HG03520 (cell line): ENCODE data around the gene DBX1.
"Not testable (repeated sequence)": the region's sequence is repeated elsewhere in the genome, so short reads cannot be mapped to it uniquely, and the experiment has no call there.

Source experiments
- ATAC-seq: cut with Tn5 transposase; IDR thresholded peaks from one replicate; pipeline ENCODE4 v1.9.1; 2021; ENCODE audit warnings: mild to moderate bottlenecking, moderate library complexity; ENCODE audit not compliant: unreplicated experiment

The DBX1 gene

DNA sequence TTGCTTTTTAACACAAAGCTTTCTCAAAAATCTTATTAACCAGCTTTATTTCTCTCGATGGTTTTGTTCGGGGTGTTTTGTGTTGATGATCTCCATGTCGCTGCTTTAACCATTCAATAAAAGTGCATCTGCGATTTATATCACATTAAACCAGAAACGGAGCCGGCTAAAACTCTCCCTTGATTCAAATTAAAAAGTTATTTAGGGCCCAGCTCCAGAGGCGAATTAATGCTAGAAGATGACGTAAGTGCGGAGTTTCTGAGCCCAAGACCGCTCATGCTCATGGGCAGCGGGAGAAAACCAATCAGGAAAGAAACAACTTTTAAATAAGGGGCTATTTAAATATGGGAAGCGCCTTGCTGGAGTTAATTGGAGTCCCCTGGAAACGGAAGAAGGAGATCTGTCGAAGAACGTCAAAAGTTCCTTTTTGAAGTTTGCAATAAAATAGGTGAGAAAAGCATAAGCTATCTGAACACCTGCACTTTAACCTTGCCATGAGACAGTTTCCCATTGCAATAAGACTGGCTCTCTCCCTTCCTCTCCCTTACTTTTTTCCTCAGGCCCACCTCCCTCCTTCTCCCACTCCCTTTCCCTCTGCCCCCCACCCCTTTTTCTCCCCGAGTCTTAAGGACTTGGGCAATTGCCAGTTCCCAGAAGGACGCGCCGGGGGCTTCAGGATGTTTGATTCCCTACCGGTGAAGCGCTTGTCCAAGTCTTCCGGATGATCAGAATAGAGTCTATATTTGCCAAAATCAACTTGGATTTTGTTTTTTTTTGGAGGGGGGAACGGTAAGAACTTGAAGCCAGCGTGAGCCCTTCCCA lies 1.9 kb upstream of the DBX1 start:
- no peak for ATAC-seq

GRCh38 chr11:20161230-20161918 lies 1.1 kb upstream of the DBX1 start:
- no peak for ATAC-seq

GRCh38 chr11:20159466-20160381 lies 551 bp downstream of the DBX1 start:
- ATAC-seq: no peak

DNA sequence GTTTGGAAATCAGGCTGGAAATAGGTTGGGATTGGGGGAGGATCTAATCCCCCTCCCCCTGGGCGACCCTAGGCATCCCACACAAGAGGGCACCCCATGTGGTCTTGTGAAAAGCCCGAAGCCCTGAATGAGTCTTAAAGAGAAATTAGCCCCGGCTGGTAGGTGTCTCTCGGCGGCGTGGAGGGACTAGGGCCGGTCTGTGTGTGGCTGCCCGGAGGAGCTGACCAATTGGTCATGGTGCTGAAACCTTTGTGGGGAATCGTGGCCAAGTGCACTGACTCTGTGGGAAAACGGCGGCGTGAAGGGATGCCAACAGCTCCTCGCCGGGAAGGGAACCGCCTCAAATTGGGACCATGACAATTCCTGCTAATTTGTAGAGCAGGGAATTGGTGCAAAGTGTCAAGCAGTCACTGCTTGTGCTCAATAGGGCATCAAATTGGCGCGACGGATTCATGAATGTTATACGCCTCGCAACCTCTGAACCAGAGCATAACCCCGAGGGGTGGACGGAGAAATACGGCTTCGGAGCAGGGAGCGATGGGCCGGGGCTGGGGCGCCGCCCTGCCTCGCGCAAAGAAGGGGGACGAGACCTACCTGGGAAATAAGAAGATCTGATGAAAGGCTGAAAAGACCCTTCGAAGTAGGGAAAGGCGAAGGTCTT lies 1.5 kb downstream of the DBX1 start:
- no peak for ATAC-seq

DNA sequence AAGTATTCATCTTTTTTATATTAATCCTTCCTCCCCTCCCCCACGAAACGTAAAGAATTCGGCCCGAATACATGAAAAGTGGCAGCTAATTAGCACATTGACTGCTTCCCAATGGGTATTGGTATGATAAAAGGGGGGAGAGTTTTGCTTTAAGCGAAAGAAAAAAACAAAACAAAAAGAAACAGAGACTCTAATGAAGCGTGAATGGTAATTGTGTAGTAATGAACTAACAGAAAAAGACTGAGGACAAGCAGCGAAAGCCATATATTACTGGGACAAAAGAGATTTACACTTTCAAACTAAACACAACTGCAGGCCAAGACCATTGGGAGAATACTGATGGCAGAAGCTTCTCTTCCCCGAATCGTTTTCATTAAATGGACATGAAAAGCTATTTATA lies 2.5 kb downstream of the DBX1 start:
- no peak for ATAC-seq

DNA sequence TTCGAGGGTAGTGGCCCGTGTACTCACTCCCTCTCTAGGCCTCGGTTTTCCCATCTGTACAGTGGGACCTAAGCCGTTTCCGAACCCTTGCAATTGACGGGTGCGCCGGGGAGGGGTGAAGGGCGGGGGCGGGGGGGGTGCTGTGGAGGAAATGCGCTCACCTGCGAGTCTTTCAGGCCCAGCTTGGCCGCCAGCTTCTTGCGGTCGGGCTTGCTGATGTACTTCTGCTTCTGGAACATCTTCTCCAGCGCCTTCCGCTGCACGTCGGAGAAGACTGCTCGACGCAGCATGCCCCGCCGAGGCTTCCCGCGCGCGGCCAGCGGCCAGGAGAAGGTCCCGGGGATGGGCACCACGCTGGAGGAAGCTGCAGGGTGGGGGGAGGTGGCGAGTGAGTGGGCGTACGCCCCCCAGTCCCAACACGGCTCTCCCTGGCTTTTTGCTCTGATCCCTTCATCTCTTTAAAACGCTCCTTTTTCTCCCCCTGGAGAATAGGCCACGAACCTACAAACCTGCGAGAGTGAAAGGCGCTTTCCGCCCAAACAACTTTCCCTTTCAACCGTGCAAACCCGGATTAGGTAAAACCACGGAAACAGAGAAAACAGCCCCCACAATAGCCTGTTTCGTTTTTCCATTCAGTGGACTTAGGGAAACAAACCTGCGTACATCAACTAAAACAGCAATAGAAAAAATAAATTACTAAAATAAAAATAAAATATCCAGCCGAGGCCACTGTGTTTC lies 3.2 kb downstream of the DBX1 start:
- no peak for ATAC-seq

DNA sequence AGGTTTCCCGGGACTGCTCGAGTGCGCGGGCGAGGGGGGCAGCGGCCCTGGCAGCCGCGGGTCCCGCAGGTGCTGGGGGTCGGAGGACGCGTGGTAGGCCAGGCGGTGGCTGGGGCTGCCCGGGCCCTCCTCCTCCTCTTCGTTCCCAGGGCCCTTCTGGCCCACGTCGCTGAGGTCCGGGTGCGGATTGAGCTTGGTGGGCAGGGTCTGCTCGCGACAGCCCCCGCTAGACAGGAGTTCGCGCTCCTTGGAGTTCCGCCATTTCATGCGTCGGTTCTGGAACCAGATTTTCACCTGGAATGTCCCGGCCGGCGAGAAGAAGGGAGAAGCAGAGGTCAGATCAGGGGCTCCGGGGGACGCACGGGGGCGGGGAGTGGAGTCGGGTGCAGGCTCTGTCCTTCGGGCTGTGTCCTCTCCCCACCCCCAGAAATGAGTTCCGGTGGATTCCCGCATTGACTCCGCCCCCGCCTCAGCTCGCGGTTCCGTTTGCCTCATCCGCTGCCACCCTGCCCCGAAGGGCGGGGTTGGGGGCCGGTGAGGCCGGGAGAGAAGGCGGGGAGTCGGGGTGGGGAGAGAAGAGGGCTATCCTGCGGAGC lies 3.9 kb downstream of the DBX1 start:
- ATAC-seq: no peak

DNA sequence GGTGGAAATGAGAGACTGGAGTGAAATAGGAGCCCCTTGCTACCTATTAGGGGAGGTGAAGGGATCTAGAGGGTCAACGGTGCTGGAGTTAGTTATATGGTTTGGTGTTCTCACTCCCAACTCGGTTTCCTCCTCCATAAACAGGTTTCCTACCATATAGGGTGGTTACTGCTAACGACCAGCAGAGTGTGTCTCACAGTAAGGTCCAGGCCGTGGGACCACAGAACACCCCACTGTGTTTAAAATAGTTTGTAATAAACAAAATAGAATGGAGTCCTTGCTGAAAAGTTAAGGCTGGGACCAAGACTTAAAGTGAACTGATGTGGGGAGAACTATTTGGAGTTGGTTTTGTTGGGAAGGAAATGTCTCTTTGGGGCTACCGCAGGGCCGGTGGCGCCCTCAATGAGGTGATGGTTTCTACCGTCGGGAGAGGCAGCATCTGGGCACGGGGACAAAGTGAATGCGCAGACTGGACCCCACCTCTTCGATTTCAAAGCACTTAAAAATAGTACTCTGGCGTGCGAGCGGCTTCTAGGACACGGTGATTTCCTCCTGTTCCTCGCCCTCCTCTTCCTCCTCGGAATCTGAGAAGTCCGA lies 4.5 kb downstream of the DBX1 start:
- no peak for ATAC-seq

DNA sequence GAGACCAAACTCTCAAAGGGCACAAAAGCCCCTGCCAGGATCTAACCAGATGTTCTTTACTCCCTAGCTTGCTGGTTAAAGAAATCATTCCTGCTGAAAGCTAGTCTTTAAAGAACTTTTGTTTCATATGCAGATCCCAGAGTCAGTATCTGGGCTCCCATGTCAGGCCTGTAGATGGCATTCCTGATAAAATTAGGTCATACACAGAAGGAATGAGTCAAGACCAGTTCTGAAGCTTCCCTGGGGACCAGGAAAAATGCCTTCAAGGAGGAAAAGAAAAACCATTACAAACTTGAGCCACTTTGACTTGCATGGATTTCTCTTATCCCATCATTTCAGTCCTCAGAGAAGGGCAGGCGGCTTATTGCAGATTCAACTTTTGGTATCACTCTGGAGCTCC lies 5.9 kb downstream of the DBX1 start:
- no peak for ATAC-seq

GRCh38 chr11:20138707-20139106 lies 21.6 kb downstream of the DBX1 start:
- ATAC-seq: no peak

DNA sequence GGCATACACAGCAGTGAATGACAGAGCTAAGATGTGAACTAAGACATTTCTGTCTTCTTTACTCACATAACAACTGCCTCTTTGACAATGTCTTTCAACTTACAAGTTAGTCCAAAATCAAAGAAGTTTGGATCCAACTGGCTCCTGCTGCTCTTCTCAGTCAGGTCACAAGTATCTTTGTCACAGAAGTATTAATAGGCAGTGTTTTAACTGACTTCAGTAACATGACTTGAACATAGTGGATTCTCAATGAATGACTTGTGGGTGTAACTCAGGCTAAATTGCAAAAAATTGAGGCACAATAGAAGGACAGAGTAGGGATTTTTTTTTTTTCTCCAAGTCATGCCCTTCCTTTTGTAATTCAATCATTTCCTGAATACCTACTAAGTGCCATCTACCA lies 22.6 kb downstream of the DBX1 start:
- ATAC-seq: no peak

- ATAC-seq: no peak
Measured at GRCh38 chr11:20134991-20135736, 25.1 kb downstream of the DBX1 start.

DNA sequence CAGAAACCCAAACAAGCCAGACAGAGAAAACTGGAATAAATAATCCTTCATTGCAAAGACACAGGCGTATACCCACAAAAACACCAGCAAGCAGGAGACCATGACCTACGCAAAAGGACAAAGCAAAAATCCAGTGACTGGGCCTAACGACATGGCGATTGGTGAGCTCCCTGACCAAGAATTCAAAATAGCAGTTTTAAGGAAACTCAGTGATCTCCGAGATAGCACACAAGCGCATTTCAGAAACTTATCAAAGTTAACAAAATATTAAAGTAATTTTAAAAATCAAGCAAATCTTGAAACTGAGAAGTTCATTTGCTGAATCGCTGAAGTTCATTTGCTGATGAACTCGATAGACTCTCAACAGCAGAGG lies 27.6 kb downstream of the DBX1 start:
- no peak for ATAC-seq

DNA sequence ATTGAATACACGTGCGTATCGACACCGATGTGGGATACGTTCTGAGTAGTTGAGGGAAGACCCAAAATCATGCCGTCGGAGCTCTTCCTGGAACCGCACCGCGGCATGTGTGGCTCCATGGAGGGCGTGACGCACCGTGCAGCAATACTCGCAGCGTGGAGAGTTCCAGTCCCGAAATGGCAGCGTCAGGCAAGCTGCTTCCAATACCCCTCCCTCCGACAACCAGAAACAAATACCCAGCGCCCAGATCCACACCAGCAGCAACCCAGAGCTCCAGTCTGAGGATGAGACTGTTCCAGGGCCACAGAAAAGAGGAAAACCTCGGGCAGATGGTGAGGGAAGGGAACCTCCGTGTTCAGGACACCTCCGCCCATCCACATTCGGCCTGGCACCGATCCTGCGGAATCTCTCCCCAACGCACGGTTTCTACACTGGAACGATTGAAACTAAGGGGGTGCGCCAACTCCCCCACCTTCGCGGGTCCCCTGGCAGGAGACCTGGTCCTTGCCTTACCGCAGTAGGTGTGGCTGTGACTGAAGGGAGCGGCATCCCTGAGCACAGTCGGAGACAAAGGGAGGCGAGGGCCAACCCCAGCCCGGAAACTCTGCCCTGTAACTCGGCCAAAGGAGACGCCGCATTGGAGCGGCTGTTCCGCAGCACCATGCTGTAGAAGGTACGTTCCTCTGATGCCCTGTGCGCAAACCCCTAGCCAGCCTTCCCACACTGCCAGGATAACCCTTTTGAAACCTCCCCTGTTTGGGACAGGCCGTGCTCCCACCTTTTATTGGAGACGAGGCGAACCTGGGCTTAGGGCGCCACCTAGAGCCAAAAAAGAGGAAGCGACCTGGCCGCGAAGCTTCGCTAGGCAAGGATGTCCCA lies 28.2 kb downstream of the DBX1 start:
- ATAC-seq: no peak

DNA sequence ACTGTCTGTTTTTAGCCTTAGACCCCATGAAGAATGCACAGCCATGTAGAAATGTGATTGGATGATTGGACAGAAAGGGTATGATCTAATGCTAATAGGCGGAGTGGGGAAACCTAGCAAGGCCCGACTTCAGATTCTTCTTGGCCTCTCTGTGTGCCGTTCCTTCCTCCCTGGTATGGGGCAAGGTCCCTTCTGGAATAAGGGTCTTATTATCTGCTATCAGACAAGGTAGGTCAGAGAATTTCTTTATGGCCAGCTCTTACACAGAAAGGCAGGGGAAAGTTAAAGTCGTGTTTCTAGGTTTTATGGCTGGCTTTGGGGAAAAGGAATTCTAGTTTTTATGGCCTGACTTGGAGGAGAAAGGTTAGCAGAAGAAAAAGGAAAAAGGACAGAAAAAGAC lies 30.6 kb downstream of the DBX1 start:
- no peak for ATAC-seq

GRCh38 chr11:20128528-20128825 lies 31.8 kb downstream of the DBX1 start:
- not testable (repeated sequence) for ATAC-seq

DNA sequence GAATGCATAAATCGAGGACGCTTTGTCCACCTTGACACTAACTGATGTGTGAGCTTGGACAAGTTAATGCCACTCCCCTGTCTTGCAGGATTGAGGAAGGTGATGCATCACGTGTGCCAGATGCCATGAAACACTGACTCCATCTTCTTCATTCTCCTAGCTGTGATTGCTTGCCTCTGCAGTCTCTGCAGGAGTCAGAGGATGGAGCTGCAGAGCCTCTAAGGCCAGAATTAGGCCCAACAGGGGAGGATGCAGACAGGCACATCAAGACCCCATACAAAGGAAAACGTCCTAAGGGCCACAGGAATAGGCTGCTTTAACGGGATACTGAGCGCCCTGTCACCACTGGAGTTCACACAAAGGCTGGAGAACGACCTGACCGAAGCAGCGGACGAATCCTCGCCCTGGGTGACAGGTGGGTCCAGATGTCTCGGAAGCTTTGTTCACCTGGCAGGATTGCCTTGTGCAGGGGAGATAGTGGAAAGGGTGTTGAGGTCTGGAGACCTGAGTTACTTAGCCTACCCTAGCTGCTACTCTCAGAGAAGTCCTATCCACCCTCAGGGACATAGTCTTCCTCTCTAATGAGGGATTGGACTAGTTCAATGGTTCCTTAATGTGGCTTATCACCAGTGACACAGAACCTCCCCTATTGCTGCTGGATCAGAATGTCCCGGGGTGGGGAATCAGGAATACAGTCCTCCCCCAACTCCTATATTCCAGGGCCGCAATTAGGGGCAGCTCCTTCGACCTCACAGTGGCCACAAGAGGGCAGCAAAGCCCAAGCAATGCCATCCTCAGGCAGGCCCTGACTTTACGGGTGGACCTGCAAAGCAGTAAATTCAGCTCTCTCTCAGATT lies 32.4 kb downstream of the DBX1 start:
- peak; percentile 88 for ATAC-seq
